Measurements from ENCODE around the gene IL17RA.

The IL17RA gene

GRCh38 chr22:17043521-17043920, 41.3 kb upstream of the IL17RA start:
- Histone ChIP-seq H3K79me2 (ENCODE audit: insufficient read depth, low read length) (peaks cover 66% of the 10 kb centered on the region), H3K9ac (ENCODE audit: low read depth, low read length, poor library complexity, severe bottlenecking) (no peak overlapping the region), H3K4me1 (ENCODE audit: insufficient read depth, low read length, poor library complexity, severe bottlenecking) (peaks cover 18% of the 10 kb centered on the region), H3K9me2 (replicated peaks; ENCODE audit: low read depth, low read length) (no peaks in the 10 kb centered on the region), H4K20me1 (ENCODE audit: insufficient read depth, low read length, poor library complexity, severe bottlenecking) (peaks cover 26% of the 10 kb centered on the region), H2AFZ (ENCODE audit: low read length) (no peak overlapping the region), H3K36me3 (ENCODE audit: insufficient read depth, low read length) (peaks cover 29% of the 10 kb centered on the region), H3K27me3 (ENCODE audit: insufficient read depth, low read length, poor library complexity, severe bottlenecking) (no peaks in the 10 kb centered on the region), H3K9me3 (ENCODE audit: insufficient read depth, low read depth, low read length) (no peaks in the 10 kb centered on the region), H3F3A (ENCODE audit: low read depth) (no peaks in the 10 kb centered on the region), H3K4me2 (ENCODE audit: low read depth, low read length, poor library complexity, severe bottlenecking) (no peak overlapping the region), H3K4me3 (ENCODE audit: low read length, poor library complexity, severe bottlenecking) (no peak overlapping the region)
- TF ChIP-seq CTCF (conservative IDR thresholded peaks at IDR 0.05; ENCODE audit: low read length) (no peak), EZH2phosphoT487 (IDR thresholded peaks at IDR 0.05; ENCODE audit: borderline replicate concordance) (no peak)

- H3K4me2 ChIP-seq (ENCODE audit: low read depth, low read length, poor library complexity, severe bottlenecking): no peak overlapping the region
- no peaks in the 10 kb centered on the region for H3F3A ChIP-seq (ENCODE audit: low read depth)
- H3K9me2 ChIP-seq (replicated peaks; ENCODE audit: low read depth, low read length): no peaks in the 10 kb centered on the region
- H4K20me1 ChIP-seq (ENCODE audit: insufficient read depth, low read length, poor library complexity, severe bottlenecking): peaks cover 9% of the 10 kb centered on the region
- H2AFZ ChIP-seq (ENCODE audit: low read length): no peak overlapping the region
- H3K79me2 ChIP-seq (ENCODE audit: insufficient read depth, low read length): peaks cover 35% of the 10 kb centered on the region
- no peaks in the 10 kb centered on the region for H3K27me3 ChIP-seq (ENCODE audit: insufficient read depth, low read length, poor library complexity, severe bottlenecking)
- H3K9ac ChIP-seq (ENCODE audit: low read depth, low read length, poor library complexity, severe bottlenecking): no peak overlapping the region
- TF ChIP-seq EZH2phosphoT487 (IDR thresholded peaks at IDR 0.05; ENCODE audit: borderline replicate concordance) (no peak), CTCF (conservative IDR thresholded peaks at IDR 0.05; ENCODE audit: low read length) (no peak)
- no peak overlapping the region for H3K4me3 ChIP-seq (ENCODE audit: low read length, poor library complexity, severe bottlenecking)
- H3K4me1 ChIP-seq (ENCODE audit: insufficient read depth, low read length, poor library complexity, severe bottlenecking): peaks cover 4% of the 10 kb centered on the region
- no peaks in the 10 kb centered on the region for H3K9me3 ChIP-seq (ENCODE audit: insufficient read depth, low read depth, low read length)
- H3K36me3 ChIP-seq (ENCODE audit: insufficient read depth, low read length): peaks cover 52% of the 10 kb centered on the region
Measured at GRCh38 chr22:17046566-17047348, 38.0 kb upstream of the IL17RA start.

- Histone ChIP-seq H3K9ac (ENCODE audit: low read depth, low read length, poor library complexity, severe bottlenecking) (no peak overlapping the region), H3F3A (ENCODE audit: low read depth) (no peaks in the 10 kb centered on the region), H3K9me2 (replicated peaks; ENCODE audit: low read depth, low read length) (no peaks in the 10 kb centered on the region), H3K36me3 (ENCODE audit: insufficient read depth, low read length) (peaks cover 53% of the 10 kb centered on the region), H2AFZ (ENCODE audit: low read length) (no peak overlapping the region), H4K20me1 (ENCODE audit: insufficient read depth, low read length, poor library complexity, severe bottlenecking) (peaks cover 4% of the 10 kb centered on the region), H3K27me3 (ENCODE audit: insufficient read depth, low read length, poor library complexity, severe bottlenecking) (no peaks in the 10 kb centered on the region), H3K79me2 (ENCODE audit: insufficient read depth, low read length) (peaks cover 26% of the 10 kb centered on the region; the same call in 1 of the 2 replicates), H3K4me3 (ENCODE audit: low read length, poor library complexity, severe bottlenecking) (no peak overlapping the region), H3K4me1 (ENCODE audit: insufficient read depth, low read length, poor library complexity, severe bottlenecking) (no peaks in the 10 kb centered on the region), H3K9me3 (ENCODE audit: insufficient read depth, low read depth, low read length) (no peaks in the 10 kb centered on the region), H3K4me2 (ENCODE audit: low read depth, low read length, poor library complexity, severe bottlenecking) (no peak overlapping the region)
- TF ChIP-seq EZH2phosphoT487 (IDR thresholded peaks at IDR 0.05; ENCODE audit: borderline replicate concordance) (no peak), CTCF (conservative IDR thresholded peaks at IDR 0.05; ENCODE audit: low read length) (no peak)
Measured at GRCh38 chr22:17047656-17048055, 37.1 kb upstream of the IL17RA start.
